GM21737 (cell line): Measurements from ENCODE around the gene PCLO.
"Not testable (repeated sequence)": the region's sequence is repeated elsewhere in the genome, so short reads cannot be mapped to it uniquely, and the experiment has no call there.

Experiments used
- ATAC-seq: cut with Tn5 transposase; IDR thresholded peaks from one replicate; pipeline ENCODE4 v1.9.1; 2021; ENCODE audit warnings: mild to moderate bottlenecking, moderate library complexity; ENCODE audit not compliant: unreplicated experiment

PCLO gene

DNA sequence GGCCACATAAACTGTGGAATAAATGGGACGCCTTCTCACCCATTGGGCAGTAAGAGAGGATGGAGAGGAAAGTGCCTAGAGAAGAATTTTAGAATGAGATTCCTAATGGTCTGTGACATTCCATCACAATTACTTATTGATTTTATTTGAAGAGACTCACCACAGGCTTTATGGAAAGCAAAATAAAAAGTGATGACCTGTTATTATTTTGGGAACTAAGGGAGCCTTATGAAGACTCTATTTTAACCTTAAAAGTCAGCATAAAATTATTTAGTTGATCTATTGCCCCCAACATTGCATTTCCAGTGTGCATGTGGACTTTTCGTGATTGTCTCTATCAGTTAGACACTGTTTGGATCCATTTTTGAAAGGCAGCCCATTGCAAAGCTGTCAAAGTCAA lies 107.5 kb downstream of the PCLO start:
- ATAC-seq: no peak

DNA sequence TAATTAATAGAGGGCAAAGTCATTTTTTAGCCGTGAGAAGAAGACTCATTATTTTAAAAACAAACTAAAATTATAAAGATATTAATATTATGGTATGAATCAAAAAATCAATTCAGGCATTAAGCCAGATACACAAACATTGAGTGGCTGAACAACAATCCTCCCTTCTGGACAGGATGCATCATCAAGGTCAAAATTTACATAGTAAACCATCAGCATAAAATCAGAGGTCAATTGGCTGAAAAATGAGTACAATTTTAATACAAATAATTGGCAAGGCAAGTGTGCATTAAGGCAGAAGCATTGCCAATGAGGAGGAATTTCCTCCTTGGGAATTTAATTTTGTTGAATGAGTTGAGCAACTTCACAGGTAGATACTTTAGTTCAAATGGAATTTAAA lies 108.2 kb downstream of the PCLO start:
- ATAC-seq: no peak

DNA sequence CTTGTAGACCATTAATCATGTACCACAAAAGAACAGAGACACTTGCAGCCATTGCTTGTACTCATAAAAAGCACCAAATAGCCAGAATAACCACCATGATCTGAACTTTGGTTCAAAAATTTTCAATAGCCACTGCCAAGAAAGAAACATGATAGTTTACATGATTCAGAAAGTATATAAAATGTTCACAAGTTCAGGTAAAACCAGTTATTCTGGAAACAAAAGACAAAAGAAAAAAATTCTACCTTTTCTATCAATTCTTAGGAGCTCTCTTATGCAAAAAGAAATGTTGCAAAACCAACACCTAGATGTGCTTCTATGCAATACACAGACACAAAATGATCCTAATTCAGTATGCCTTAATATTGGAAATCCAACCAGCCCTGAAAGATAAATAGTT lies 108.7 kb downstream of the PCLO start:
- ATAC-seq: no peak

DNA sequence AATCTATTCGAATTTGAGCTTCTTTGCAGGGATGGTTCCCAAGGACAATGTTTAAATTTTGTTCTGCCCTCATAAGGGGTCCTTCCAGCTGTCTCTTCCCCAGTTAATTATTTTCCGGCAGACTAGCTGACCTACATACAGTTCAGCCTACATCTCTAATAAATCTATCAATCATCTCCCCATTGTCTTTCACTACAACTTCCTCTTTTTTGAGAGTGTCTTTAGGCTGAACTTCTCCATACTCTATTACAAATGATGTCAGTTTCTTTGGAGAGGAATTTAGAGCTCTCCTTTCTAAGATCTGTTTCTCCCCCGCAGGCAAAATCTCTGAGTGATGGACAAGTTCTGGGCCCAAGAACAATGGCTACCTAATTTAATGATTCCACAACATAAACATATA lies 122.2 kb downstream of the PCLO start:
- ATAC-seq: no peak

DNA sequence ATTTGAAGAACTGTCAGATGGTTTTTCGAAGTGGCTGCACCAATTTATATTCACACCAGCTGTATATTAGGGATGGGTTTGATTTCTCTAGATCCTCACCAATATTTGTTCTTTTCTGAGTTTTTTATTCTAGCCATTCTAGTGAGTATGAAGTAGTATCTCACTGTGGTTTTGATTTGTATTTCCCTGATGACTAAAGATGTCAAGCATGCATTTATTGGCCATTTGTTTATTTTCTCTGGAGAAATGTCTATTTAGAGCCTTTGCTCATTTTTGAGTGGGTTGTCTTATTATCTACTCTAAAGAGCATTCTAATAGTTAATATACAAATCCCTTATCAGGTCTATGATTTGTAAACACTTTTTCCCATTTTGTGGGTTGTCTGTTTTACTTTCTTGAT lies 123.9 kb downstream of the PCLO start:
- no peak for ATAC-seq

DNA sequence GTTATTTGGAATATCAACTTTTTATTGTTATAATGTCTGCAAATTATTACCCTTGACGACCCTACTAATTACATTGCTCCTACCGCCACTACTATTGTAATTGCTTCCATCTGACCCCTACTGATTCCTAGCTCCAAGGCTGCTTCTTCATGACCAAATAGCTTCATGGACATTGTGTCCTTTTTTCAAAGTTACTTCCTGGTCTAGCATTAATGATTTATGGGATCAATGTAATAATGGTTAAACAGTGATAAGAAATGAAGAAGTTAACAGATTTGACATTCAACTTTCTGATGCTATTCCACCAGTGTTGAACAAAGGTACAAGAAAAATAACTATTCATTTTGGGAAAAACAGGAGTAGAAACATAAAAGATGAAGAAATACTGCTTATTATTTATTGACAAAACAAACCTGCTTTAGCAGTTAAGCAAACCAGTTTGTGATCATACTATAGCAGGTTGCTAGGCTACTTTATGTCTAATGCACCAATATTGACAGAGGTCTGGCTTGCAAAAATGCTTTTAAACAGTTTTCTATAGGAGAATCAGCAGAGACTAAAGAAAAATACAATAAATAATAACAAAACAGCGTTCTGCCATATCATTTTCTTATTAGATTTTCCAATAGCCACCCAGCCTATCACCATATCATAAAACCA lies 125.8 kb downstream of the PCLO start:
- ATAC-seq: no peak

DNA sequence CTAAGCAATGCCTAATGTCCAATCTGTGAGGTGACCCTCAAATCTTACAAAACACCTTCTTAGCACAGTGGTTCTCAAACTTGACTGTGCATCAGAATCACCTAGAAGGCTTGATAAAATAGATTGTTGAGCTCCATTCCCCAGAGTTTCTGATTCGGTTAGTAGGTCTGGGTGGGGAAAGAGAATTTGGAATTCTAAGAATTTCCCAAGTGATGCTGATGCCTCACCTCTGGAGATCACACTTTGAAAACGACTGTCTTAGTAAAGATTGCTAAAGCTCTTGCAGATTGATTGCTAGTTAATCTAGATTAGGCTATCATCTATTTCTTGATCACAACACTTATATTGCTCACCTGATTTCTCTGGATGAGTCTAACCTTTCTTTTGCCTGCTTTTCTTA lies 126.6 kb downstream of the PCLO start:
- no peak for ATAC-seq

DNA sequence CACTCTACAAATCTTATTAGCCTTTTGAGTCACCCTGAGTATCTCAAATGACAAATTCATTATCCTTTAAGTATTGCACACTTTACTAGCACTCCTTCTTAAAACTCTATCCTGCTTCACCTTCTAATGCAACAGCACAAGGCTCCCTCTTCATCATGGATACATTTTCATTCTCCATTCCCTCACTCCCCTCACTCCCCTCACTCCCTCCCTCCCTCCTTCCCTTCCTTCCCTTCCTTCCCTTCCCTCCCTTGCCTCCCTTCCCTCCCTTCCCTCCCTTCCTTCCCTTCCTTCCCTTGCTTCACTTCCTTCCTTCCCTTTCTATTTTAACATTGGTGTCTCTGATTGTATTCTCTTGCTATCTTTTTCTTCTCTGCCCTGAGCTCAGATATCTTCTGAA lies 130.5 kb downstream of the PCLO start:
- no peak for ATAC-seq

DNA sequence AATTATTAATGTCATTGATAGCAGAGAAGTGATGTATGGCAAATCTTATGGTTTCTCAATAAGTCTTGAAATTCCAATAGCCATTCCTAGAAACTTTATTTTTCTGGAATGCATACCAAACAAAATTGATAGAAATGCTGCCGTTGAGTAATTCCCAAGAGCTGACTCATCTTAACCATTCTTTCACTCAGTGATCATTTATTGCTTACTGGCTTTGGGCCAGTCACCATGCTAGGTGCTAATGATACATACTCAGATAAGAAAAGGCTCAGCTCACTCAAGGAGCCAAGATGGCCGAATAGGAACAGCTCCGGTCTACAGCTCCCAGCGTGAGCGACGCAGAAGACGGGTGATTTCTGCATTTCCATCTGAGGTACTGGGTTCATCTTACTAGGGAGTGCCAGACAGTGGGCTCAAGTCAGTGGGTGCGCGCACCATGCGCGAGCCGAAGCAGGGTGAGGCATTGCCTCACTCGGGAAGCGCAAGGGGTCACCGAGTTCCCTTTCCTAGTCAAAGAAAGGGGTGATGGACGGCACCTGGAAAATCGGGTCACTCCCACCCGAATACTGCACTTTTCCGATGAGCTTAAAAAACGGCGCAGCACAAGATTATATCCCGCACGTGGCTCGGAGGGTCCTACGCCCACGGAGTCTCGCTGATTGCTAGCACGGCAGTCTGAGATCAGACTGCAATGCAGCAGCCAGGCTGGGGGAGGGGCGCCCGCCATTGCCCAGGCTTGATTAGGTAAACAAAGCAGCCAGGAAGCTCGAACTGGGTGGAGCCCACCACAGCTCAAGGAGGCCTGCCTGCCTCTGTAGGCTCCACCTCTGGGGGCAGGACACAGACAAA lies 138.6 kb downstream of the PCLO start:
- not testable (repeated sequence) for ATAC-seq

DNA sequence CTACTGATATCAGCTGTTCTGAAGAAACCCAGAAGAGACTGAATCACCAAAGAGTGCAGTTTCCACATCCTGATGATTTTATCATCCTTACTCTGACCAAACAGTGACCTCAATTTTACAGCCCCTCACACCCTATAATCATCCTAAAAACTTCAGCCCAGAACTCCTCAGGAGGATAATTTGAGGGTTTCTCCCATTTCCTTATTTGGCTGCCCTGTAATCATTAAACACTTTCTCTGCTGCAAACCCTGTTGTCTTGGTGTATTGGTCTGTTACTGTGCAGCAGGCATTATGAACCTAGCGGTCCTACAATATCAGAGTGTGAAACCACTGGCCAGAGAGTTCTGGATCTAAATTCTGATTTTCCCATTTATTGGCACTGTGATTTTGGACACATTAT lies 141.7 kb downstream of the PCLO start:
- no peak for ATAC-seq

DNA sequence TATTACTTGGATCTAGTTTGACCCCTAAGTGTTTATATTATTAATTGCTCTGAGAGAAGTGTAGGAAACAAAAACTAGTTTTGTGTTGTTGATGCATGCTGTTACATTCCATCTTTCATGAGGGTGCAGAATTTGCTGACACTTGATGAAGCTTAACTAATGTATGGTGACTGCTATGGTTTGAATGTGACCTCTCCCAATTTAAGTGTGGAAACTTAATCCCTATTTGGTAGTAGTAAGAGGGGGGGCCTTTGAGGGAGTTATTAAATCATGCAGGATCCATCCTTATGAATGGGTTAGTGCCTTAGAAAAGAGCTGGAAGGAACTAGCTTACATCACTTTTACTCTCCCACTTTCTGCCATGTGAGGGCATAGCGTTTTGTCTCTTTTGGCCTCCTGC lies 142.5 kb downstream of the PCLO start:
- ATAC-seq: no peak

DNA sequence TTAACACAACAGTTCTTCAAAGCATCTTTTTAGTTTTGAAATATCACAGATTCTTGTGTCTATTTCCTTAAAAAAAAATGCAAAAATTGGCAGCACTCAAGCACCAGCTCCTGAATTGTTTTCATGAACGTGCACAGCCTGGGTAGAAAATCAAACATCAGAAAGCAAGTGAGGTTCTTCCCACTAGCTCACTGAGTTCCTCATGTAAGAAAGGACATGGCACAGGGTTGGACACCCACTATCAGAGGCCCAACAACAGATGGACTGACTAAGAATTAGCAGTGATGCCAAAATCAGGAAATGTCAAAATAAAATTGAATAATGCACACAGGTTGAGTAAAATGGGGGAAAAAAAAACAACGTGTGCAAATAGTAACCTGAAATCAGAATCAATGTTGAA lies 146.8 kb downstream of the PCLO start:
- no peak for ATAC-seq

DNA sequence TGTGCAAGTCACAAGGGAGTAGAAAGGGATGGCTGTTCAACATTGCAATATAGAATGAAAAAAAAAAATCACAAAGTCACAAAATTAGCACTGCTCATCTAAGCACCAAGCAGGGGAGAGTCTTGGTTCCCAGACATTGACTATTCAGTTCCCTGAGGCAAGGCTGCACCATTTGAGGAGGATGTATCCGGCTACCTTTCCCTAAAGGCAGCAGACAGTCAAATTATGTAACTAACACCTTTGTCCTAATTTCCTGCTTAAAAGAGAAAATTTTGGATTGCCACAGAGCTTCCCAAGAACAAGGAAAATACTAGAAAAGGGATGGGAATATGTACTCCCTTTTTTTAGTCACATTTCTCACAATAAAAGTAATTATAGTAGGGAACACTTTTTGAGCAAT lies 148.1 kb downstream of the PCLO start:
- no peak for ATAC-seq

DNA sequence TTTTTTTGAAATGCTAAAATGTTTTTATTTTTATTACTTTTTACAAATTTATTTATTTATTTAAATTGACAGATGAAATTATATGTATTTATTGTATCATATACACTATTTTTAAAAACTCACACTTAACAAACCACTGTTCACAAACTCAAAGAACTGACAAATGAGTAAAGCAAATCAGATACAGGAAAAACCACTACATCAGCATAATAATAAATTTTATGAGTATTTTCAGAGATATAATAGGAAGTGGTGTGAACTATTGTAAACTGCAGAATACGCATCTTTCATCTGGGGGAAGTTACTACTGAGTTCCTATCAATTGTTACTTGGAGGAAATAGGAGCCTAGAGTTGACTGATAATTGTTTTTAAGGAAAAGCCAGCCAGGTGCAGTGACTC lies 150.7 kb downstream of the PCLO start:
- ATAC-seq: no peak

DNA sequence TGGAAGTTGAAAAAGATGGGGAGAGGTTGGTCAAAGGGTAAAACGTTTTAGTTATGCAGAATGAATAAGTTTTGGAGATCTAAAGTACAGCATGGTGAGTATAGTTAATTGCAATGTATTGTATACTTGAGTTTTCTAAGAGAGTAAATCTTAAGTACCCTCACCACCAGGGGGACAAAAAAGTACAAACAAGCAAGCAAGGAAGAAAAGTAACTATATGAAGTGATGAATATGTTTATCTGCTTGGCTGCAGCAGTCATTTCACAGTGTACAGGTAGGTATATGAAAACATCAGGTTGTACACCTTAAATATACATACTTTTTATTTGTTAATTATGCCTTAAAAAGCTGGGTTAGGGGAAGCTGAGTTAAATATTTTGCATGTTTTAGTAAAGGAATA lies 157.3 kb downstream of the PCLO start:
- no peak for ATAC-seq

DNA sequence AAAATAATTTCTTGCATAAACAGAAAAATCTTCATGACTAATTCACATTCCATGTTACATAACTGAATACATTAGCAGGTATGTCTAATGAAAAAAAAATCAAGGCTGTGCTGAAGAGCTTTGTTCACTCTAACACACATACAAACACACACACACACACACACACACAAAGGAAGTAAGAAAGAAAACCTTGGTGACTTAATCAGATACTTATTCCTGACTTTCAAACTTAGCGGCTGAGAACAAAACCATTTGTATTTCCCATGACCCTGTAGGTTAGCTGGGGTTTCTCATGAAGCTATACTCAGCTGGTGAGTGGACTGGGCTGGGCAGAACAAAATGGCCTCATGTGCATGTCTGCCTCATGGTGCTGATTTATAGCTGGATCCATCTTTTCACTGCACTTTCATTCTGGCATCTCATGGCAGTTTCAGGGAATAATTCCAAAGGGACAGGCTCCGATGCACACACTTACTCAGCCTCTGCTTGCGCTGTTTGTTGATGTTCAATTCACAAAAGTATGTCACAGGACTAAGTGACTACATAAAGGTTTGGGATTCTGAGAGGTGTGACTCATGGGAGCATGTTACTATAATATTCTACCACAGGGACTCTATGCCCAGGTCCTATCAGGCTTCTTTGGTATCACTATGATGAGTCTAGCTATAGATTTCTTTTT lies 161.2 kb downstream of the PCLO start:
- no peak for ATAC-seq

DNA sequence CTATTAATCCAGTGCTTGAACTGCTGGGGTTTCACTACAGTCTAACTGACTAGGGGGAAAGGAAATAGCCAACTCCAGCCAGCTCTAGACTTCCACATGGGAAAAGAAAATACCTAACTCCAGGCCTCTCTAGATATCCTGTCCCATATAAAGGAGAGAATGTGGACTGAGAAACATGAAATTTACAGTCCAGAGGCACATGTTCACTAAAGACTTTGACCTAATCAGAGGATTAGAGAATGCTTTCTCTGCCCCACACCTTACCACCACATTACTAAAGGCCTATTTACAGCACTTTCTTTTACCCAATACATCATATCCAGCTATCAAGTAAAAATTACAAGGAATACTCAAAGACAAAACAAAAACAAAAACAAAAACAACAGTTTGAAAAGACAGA lies 164.2 kb downstream of the PCLO start:
- no peak for ATAC-seq

DNA sequence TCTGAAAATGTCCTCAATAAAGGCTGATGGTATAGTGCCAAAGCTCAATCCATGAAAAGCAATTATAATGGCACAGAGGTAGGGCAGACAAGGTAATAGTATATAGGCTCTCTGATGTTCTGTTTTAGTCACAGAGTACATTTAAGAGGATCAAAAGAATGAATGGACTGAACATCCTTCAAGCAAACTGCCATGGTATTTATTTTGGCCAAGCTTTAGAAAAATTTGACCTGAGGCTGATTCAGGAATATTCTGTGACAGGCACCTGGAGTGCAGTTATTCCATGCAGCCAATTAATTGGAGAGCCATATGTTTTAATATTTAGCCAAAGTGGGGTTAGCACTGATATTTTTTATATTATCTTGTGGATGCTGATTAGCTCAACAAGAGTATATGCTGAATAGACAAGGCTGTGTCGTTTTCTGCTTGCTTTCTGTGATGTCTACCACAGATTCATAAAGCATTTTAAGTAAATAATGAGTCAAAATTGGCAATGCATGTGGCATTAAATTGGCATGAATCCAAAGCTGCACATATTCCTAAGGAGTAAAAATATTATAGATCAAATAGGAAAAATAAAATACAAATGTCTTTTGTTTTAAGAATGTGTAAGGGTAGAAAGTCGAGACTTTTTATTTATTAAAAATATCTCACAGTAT lies 177.4 kb downstream of the PCLO start:
- ATAC-seq: no peak

DNA sequence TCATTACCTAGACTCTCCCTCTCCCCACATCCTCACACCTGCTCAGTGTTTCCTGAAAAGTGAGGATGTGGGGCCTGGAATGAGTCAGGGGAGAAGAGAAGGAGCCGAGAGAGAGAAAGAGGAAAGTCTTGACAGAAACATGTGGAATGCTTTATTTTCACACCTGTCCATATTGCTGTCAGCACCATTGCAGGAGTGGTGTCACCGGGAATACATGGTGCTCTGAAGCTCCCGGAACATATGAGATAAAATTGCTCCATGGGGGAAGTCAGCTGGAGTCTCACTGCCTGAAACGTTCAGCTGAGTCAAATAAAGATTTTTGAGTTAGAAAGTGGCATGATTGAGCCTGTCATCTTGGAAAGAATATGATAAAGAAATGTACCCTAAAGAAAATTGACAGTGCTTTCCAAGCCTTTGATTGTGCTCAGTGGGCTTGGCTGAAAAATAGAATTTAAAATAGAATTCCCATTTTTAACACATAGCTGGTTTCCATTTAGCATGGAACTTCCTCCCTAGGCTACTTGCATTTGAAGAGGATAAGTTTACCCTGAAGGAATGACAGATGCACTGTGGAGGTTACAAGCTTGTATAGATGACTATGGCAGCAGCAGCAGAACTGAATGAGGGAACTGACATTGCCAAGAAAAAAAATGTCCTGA lies 182.4 kb downstream of the PCLO start:
- ATAC-seq: no peak

DNA sequence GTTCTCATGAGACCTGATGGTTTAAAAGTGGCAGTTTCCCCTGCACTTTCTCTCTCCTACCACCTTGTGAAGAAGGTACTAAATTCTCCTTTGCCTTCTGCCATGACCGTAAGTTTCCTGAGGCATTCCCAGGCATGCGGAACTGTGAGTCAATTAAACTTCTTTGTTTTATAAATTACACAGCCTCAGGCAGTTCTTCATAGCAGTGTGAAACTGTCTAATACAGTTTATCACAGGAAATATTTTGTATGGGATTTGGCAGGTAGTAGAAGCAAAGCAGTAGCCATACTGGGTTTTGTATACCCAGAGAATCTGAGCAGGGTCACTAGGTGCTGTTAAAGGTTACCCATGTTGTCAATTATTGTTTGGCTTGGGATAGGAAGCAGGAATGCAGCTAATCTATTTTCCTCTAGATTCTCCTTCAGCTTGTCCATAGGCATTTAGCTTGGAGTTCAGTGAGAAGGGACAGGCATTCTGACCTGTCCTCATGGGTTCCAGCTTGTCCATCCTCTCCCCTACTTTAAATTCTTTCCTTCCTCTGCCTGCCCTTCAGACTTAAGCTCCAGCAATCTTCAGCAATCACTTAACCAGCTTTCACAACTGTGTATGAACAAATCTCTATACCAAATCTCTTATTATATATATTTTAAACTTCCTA lies 186.7 kb downstream of the PCLO start:
- ATAC-seq: no peak

DNA sequence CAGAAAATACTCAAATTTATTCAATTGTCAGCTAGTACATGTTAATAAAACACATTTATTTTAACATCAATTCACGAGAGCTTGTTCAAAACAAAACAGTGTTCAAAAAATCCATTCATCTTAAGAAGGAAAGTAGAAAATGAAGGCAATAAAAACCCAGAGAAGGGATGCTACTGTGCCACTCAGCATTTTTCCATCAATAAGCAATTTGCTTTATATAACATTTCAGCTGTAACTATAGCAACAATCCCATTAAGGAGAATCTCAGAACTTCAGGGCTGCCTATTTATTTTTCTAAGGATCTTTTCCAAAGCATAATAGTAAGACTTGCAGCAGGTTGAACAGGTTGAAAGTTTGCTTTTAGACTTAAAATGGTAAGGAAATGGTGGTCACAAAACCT lies 190.5 kb downstream of the PCLO start:
- no peak for ATAC-seq
